ENCODE measurements around the gene VWA5A. TPM values are rescaled to one million over a fixed set of nuclear protein-coding genes. Genes with fewer than 3 reads are reported as not detected.

The VWA5A gene
- total and polyA plus RNA-seq, 9 of the 15 experiments (the other 6 are each of a cell fraction or from before 2014, with no cell fraction given): 4.6 to 19.7 (median 6.9) TPM

- TF ChIP-seq SIN3A (IDR thresholded peaks at IDR 0.05; ENCODE audit: borderline replicate concordance in 2 of 2, control insufficient read depth in 1 of 2, low read depth in 2 of 2, low read length in 2 of 2) (no peak), ZNF274 (IDR thresholded peaks at IDR 0.05; ENCODE audit: borderline replicate concordance, low read depth, low read length) (no peak), VEZF1 (CRISPR knock-in tag; IDR thresholded peaks at IDR 0.05) (peak; percentile 32; the same call in 1 of the 2 replicates), HNRNPL (IDR thresholded peaks at IDR 0.05; ENCODE audit: low read depth, low read length) (no peak), DPF2 (IDR thresholded peaks at IDR 0.05) (peak; percentile 84), ZNF778 (CRISPR knock-in tag; IDR thresholded peaks at IDR 0.05) (no peak), RFX7 (CRISPR knock-in tag; IDR thresholded peaks at IDR 0.05) (0 out of 2 replicates have a peak, but pooled peaks have one; percentile 26), ZEB2 (IDR thresholded peaks at IDR 0.05) (no peak), NEUROD1 (IDR thresholded peaks at IDR 0.05; ENCODE audit: borderline replicate concordance, low read depth, low read length, partially characterized antibody) (peak; percentile 36), ZNF12 (CRISPR knock-in tag; IDR thresholded peaks at IDR 0.05) (no peak), TRIM28 (IDR thresholded peaks at IDR 0.05) (no peak), PTTG1 (tag; IDR thresholded peaks at IDR 0.05; ENCODE audit: low read depth) (no peak), FOSL1 (tag; conservative IDR thresholded peaks at IDR 0.05) (peak; percentile 95), TEAD1 (CRISPR knock-in tag; IDR thresholded peaks at IDR 0.05) (0 out of 4 replicates have a peak, but pooled peaks of 1 of the 2 experiments have one; percentile 50), NFIC (IDR thresholded peaks at IDR 0.05) (peak; percentile 88), MAFF (IDR thresholded peaks at IDR 0.05; ENCODE audit: low read length) (0 out of 2 replicates have a peak, but pooled peaks have one; percentile 10), TBP (optimal IDR thresholded peaks at IDR 0.05; ENCODE audit: low read depth, low read length) (no peak), MYNN (IDR thresholded peaks at IDR 0.05) (peak; percentile 56; the same call in 1 of the 2 replicates), MYNN (CRISPR knock-in tag; IDR thresholded peaks at IDR 0.05) (no peak), HMBOX1 (IDR thresholded peaks at IDR 0.05) (0 out of 2 replicates have a peak, but pooled peaks have one; percentile 9), ETS2 (tag; IDR thresholded peaks at IDR 0.05; ENCODE audit: borderline replicate concordance, poor library complexity, severe bottlenecking) (no peak), ZBTB11 (CRISPR knock-in tag; IDR thresholded peaks at IDR 0.05) (no peak), ARID3B (CRISPR knock-in tag; IDR thresholded peaks at IDR 0.05; ENCODE audit: borderline replicate concordance) (no peak)
Observed at GRCh38 chr11:124096364-124096763, 18.9 kb upstream of the VWA5A start (continued).

Measured in K562 (cell line).